IPS-NIHi7 (cell line): ENCODE data around the gene UQCR10.
"Not testable (repeated sequence)": the region's sequence is repeated elsewhere in the genome, so short reads cannot be mapped to it uniquely, and the experiment has no call there.

ENCODE experiments used
- DNase-seq: peaks from one replicate; pipeline ENCODE4 v3.0.0; 2012; ENCODE audit warnings: mixed read lengths; ENCODE audit errors: extremely low spot score

UQCR10 gene

DNA sequence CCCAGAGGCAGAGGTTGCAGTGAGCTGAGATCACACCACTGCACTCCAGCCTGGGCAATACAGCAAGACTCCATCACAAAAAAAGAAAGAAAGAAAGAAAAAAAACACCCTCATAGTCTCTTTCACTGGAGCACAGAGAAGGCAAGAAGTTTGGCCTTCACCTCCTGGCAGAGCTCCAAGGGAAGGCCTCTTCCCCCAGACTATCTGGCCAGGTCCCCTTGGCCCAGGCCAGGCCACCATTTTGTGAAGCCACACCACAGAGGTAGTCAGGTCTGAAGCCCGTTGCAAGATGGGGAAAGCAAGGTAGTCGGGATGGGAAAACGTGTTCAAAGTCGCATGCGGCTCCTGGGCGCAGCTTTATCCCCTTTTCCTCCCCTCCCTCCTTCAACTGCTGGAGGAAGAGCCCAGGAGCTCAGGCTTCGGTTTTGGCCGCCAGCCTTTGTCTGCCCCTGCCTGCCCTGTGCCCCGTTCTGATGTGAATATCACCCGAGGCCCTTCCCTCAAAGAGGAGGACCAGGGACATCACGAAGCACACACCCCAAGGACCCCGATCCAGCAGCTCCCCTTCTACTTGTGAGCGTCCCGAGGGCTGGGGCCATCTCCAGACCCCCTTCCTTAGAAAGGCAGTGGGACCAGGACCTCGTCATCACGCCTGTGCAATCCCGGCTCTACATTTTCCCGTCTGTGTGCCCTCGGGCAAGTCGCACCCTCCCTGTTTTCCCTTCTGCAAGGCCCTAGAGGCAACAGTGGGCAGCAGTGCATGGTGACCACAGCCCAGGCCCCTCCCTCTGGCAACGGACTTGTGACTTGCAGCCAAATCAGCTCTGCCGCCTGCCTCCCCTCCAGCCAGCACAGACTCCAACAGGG, 29.7 kb upstream of the UQCR10 start:
- no peak for DNase-seq

DNA sequence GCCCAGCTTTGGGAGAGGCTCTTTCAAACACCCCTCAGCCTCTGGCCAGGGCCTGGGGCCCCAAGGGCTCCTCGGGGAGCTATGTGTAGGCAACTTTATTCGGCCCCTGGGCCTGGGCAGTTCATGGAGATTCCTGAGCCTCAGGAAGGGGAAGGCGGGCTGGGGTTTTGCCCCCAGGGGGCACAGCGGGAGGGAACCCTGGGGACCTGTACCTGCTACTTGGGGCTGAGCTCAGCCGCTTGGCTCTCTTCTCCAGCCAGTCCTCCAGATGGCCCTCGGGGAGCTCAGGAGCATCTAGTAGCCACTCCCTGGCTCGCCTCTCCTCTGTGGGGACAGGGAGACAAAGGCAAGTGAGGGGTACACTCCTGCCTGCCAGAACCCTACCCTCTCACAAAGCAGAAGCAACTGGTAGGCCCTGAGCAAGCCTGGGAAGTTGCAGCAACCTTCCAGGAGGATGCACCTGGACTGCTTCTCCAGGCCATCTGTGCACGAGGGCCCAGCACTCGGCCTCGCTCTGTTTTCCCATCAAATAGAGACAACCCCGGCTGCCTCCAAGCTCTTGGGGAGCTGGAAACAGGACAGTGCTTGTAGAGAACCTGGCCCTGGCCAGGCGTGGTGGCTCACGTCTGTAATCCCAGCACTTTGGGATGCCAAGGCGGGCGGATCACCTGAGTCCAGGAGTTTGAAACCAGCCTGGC, 28.9 kb upstream of the UQCR10 start:
- DNase-seq, result no peak

DNA sequence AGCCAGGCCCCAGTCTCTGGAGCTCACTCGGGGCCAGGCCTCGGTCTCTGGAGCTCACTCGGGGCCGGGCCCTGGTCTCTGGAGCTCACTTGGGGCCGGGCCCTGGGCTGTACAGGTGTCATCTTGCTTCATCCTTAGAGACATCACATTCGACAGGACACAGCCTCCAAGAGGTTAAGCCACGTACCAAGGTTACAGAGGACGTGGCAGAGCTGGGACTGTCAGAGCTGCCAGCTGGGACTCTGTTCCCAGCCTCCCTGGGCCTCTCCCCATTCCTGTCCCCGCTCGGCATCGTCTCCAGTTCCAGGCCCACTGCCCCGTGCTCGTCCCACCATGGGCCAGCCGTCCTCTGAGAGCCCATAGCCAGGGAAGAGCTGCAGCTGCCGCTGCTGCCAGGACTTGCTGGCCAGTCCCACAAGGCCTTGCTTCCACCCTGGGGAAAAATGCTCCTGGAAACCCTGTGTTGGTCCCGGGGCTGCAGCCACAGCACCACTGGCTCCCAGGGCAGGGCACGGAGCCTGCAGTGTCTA, 27.8 kb upstream of the UQCR10 start:
- no peak for DNase-seq

DNA sequence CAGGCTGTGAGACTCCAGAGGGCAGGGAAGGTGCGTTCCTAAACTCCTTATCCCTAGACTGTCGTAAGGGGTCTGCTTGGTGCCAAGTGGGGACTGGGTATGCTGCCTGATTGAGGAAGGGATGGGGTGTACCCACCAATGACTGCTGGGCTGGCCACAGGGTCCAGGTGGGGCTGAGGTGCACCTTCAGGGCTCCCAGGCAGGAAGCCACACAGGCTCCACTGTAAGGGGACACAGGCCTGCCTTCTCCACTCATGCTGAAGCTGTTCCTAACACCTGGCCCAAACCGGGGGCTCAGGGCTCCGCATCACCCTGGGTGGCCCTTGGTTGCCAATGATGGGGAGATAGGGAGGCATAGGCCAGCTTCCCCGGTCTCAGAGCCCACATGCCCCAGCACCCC, 27.0 kb upstream of the UQCR10 start:
- DNase-seq, result no peak

DNA sequence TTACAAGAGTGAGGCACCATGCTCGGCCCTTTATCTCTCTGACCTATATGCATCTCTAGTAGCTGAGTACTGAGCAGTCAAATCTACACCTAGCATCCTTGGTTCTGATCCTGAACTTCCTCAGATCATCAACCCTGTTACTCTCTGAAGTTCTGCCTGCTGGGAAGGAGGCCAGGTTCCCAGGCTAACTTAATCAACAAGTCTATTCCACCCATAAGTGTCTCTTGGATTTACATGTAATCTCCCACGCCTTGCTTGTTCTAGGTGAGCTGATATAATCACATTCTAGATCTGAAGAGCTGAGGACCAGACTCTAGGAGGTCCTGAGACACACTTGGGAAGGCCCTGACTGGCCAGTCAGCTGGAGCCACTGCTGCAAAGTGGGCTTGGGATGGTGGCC, 25.2 kb upstream of the UQCR10 start:
- no peak for DNase-seq

DNA sequence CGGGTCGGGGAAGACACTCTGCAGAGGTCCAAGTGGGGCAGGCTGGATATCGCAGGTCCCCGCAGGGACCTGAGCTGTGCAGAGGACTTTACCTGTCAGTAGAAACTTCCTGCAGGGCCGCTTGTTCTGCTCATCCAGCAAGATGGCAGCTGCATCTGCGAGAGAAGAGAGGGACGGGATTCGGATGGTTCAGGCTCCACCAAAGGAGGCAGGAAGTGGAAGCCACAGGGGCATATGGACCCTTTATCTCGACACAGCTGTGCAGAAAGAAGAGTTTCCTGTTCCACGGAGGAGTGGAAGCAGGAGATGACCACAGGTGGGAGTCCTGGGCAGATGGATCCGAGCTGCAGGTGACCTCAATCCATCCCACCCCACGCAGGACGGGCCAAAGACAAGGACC, 24.8 kb upstream of the UQCR10 start:
- no peak for DNase-seq

DNA sequence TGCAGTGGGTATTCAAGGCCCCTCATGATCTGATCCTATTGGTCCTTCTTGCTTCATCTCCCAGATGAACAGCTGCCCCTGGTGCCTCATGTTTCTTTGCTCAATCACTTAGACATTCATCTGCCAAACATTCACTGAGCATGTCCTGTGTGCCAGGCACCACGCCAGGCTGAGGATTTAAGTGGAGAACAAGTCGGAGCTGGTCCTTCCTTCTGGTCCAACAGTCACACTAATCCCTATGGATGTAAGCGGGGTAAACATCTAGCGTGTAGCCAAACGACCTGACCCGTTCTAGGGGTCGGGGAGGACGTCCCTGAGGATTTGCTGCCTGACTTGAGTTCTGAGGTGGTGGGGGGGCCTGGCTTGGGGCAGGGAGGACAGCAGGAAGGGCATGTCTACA, 22.3 kb upstream of the UQCR10 start:
- DNase-seq, result no peak

DNA sequence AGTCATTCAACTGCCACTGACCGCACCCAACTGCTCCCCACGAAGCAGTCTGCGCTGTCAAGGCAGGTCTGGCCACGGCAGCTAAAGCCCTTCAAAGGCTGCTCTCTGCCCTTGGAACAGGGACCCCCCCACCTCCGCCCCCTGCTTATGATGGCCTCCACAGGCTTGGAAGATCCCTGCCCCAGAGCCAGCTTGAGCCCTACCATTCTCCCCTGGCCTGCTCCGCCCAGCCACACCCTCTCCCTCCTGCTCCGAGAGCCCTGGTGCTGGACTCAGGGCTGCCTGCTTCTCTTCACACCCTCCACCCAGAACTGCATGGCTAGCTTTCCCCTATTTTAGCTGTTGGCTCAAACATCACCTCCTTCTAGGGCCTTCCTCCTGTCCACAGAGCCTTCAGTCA, 19.3 kb upstream of the UQCR10 start:
- DNase-seq, result no peak

DNA sequence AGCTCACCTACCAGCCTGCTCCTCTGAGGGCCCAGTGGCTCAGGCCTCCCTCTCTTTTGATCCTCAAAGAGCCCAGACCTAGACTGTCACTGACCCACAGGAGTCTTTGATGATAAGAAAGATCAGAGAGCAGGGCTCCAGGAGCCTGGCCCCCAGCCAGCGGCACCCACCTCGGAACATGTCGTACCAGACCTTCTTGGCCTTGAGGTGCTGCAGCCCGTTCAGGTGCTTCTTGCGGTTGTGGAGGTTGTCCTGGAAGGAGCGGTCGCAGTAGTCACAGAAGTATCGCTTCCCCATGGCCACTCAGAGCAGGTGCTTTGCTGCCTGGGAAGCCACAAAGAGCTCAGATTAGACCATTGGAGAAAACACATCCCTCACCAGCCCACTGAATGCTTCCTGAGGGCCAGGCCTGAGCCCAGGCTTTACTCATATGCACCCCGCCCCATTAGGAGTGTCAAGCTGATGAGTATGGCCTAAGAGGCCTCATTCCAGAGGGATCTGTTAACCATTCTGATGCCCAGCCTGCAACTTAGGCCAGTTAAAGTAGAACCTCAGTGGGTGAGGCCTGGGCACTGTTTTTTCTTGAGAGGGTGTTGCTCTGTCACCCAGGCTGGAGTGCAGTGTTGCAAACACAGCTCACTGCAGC, 18.8 kb upstream of the UQCR10 start:
- DNase-seq, result no peak

DNA sequence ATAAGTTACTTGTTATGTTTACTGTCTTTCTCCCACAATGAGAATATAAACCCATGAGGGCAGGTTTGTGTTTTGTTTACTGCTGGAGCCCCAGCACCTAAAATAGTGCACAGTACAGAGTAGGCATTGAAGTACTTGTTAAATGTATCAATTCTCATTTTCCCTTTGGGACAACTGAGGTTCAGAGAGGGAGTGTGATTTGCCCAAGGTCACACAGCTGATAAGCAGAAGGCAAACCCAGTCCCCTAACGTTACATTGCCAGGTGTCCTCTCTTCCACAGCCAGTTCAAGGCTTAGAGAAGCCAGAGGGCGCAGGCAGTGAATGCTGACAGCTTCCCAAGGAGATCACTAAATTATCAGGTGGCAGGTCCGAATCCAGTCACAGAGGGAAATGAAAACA, 17.1 kb upstream of the UQCR10 start:
- DNase-seq, result no peak

DNA sequence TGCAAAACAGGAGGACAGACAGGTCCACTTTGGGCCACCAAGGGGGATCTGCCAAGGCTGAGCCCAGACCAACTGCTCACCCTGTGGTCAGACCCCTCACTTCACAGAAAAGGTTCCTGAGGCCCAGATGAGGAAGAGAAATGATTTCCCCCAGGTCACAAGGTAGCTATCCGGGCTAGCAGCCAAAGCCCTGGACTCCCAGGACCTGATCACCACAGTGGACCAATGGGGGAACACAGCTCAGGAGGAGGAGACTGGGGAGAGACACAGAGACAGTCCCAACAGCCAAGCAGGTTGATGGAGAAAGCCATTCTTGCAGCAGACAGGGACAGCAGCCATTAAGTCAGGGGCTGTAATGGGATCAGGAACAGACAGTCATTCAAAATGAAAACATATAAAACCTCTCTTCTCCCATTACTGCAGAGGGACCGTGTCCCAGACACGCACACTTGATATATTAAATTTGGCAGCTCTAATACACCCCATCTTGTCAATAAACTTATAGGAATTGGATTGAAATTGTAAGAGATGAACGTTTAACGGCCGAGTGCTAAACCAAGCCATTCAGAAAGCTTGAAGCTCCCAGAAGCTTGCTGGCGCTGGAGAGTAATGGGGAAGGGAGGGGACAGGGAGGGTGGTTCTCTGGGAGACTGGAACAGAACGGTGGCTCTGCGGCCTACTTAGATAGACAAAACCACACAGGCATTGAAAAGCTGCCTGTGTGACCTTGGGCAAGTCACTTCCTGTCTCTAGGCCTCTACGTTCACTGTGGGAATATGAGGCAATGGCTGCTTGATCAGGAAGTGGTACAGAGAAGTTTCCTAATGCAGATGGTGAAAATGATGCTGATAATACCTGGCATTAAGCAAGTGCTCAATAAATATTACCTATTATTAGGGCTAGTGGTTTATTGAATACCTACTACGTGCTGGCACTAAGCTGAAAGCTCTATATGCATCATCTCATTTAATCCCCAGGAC, 16.3 kb upstream of the UQCR10 start:
- DNase-seq, result no peak

DNA sequence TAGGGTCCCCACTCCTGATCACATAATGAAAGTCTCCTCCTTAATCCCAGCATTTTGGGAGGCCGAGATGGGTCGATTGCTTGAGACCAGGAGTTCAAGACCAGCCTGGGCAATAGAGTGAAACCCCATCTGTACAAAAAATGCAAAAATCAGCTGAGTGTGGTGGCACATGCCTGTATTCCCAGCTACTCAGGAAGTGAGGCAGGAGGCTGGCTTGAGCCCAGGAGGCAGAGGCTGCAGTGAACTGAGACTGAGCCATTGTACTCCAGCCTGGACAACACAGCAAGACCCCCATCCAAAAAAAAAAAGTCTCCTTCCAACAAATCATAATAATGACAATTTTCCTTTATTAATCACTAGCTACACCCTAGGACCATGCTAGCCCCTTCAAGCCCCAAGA, 15.5 kb upstream of the UQCR10 start:
- DNase-seq, result no peak

DNA sequence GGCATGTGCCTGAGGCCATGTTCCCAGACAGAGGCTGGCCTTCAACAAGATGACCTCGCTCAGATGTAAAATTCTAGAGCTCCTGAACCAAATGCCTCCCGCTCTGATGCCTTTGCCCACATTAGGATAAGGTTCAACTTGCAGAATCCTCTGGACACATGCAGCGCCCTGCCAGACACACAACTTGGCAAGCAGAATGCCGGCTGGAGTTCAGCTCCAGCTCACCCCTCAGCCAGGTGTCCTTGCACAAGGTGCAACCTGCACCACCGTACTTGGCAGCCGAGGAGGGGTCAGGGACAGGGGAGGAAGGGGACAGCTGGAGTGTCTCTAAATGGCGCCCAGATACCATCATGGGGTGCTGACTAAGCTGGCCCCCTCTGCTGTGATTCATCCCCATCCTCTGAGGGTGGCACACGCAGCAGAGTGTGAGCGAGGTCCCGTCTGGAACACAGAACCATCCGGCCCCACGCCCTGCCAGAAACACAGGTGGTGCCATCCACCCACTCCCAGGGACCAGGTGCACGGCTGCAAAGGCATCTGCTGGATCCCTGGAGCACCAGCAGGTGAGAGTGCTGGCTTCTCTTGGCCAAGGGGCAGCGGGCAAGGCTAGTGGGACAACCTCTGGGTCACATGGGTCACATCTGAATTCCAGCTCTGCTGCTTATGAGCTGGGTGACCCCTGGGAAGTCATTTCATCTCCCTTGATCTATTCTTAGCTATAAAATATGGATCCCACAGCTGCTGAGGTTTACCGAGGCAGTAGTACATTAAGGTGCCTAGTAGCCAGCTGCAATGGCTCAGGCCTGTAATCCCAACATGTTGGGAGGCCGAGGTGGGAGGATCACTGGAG, 13.1 kb upstream of the UQCR10 start:
- no peak for DNase-seq

DNA sequence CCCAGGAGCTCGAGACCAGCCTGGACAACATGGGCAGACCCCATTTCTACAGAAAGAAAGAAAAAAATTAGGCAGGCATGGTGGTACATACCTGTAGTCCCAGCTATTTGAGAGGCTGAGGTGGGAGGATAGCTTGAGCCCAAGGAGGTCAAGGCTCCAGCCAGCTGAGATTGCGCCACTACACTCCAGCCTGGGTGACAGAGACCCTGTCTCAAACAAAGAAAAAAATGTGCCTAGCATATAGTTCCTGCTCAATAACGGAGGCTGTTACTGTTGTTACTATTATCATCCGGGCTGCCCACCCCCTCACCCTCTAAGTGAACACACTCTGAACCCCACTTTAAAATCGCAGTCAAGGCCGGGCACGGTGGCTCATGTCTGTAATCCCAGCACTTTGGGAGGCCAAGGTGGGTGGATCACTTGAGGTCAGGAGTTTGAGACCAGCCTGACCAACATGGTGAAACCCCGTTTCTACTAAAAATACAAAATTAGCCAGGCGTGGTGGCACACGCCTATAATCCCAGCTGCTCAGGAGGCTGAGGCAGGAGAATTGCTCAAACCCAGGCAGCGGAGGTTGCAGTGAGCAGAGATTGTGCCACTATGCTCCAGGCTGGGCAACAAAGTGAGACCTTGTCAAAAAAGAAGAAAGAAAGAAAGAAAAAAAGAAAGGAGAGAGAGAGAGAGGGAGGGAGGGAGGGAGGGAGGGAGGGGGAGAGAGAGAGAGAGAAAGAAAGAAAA, 12.3 kb upstream of the UQCR10 start:
- not testable (repeated sequence) for DNase-seq

DNA sequence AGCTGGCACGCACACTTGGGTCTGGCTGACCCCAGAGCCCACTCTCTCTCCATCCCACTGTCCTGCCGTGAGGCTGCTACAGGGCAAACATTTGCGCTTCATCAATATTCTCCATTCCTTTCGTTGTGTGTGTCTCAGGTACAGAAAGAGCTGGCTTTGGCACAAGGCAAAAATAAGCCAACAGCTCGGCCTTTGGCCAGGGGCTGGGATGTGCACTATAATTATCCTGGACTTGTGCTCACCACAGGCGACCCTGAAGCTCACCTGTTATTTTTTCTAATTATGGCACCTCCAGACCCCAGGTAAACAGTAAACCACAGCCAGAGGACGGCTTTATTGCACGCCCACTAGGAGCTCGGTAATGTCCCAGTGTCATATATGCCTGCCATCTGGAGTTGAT, 11.3 kb upstream of the UQCR10 start:
- no peak for DNase-seq

DNA sequence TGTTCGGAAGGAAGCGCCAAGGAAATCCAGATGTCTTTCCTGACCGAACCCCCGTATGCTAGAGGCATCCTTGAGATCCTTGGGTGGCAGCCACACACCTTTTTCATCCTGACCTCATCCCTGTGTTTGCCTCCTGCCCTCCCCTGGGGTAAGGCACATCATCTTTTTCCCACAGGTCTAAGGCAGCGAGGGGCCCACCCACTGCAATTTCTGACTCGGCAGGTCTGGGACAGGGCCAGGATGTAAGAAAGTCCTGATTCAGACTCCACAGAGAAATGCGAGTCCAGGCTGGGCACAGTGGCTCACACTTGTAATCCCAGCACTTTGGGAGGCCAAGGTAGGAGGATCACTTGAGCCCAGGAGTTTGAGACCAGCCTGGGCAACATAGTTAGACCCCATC, 10.8 kb upstream of the UQCR10 start:
- no peak for DNase-seq

DNA sequence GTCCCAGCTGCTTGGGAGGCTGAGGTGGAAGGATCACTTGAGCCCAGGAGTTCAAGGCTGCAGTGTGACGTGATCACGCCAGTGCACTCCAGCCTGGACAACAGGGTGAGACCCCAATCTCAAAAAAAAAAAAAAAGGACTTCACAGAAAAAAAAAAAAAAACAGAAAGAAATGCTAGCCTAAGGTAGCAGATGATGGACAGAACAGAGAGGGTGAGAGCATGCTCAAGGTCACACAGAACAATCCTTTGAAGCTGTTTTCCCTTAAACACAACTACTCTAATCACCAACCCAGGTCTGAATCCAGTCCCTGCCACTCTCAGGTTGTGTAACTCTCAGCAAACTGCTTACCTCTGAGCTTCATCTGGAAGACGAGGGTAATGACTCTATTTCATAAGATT, 10.1 kb upstream of the UQCR10 start:
- no peak for DNase-seq

DNA sequence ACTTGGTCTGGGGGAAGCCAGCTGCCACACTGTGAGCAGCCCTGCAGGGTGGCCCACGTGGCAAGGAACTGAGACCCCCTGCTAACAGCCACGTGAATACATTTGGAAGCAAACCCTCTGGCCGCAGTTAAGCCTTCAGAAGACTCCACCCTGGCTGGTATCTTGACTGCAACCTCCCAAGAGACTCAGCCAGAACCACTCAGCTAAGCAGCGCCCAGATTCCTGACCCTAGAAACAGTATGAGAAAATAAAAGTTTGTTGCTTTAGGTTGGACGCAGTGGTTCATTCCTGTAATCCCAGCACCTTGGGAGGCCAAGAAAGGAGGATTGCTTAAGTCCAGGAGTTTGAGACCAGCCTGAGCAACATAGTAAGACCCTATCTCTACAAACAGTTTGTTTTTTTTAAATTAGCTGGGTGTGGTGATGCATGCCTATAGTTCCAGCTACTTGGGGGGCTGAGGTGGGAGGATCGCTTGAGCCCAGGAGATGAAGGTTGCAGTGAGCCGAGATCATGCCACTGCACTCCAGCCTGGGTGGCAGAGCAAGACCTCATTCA, 9.0 kb upstream of the UQCR10 start:
- DNase-seq, result no peak

DNA sequence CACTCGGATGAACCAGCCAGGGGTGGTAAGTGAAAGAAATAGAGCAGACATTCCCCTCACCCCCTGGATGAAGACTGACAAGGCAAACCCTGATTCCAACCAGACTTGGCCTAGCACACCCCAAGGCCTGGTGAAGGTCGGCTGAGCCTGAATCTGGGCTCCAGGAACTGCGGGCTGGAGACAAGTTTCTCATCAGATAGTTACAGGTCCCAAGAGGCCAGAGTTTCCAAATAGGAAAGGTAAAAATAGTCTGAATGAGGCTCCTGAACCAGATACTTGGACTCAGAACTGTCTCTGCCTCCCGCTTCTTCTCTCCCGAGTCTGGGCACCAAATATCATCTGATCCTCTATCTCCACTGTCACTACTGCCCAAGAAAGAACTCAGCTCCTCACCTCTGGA, 8.2 kb upstream of the UQCR10 start:
- no peak for DNase-seq
